Keratinocyte (primary cell): ENCODE results near the gene ALKBH2. TPM values are rescaled to one million over a fixed set of nuclear protein-coding genes. Genes with fewer than 3 reads are reported as not detected.

ENCODE experiments used
- DNase-seq: peaks from one replicate; pipeline ENCODE4 v3.0.0-alpha.2; 2011; ENCODE audit warnings: low read depth, missing footprints, low spot score
- FAIRE-seq: peaks from 2 replicates; lab custom pipeline; 2011; peaks lifted over from hg19 to GRCh38; lab: Jason Lieb, UNC
- H2AFZ ChIP-seq: 2 replicates; pipeline ENCODE4 v1.6.0; 2012; ENCODE audit warnings: low read length, control low read depth, inconsistent platforms; ENCODE audit not compliant: control insufficient read depth
- H3K27ac ChIP-seq: 2 replicates; pipeline ENCODE4 v1.5.1; 2011; ENCODE audit warnings: low read length; ENCODE audit not compliant: control insufficient read depth, insufficient read depth
- H3K27me3 ChIP-seq: 3 replicates; pipeline ENCODE4 v1.6.0; 2011; ENCODE audit warnings: low read length; ENCODE audit not compliant: control insufficient read depth, insufficient read depth; ENCODE audit errors: extremely low read depth
- H3K36me3 ChIP-seq, 2 experiments: 2 replicates in 1 of 2; 3 replicates in 1 of 2; pipeline ENCODE4 v1.5.1; 2011; ENCODE audit warnings: low read length in 2 of 2, mild to moderate bottlenecking in 1 of 2; ENCODE audit not compliant: control insufficient read depth in 2 of 2, insufficient read depth in 2 of 2; ENCODE audit errors: extremely low read depth in 1 of 2
- H3K4me1 ChIP-seq: 3 replicates; pipeline ENCODE4 v1.5.1; 2011; ENCODE audit warnings: low read length; ENCODE audit not compliant: control insufficient read depth, insufficient read depth; ENCODE audit errors: extremely low read depth
- H3K4me2 ChIP-seq: 3 replicates; pipeline ENCODE4 v1.6.0; 2011; ENCODE audit warnings: low read depth, low read length; ENCODE audit not compliant: control insufficient read depth, insufficient read depth; ENCODE audit errors: extremely low read depth
- H3K4me3 ChIP-seq, 3 experiments: fragments of 200-600 bp in 1 of 3; sonication (generic) in 1 of 3; 2 replicates in 2 of 3; 3 replicates in 1 of 3; pipeline ENCODE4 v1.5.1; 2011 to 2016; ENCODE audit warnings: low read length in 3 of 3, mild to moderate bottlenecking in 3 of 3, control low read depth in 2 of 3, inconsistent platforms in 1 of 3, low read depth in 1 of 3, mixed read lengths in 1 of 3, mixed run types in 1 of 3, moderate library complexity in 1 of 3; ENCODE audit not compliant: control insufficient read depth in 2 of 3, insufficient read depth in 2 of 3; ENCODE audit errors: extremely low read depth in 1 of 3
- H3K79me2 ChIP-seq: 2 replicates; pipeline ENCODE4 v1.6.0; 2012; ENCODE audit warnings: low read length; ENCODE audit not compliant: control insufficient read depth, insufficient read depth
- H3K9ac ChIP-seq: 3 replicates; pipeline ENCODE4 v1.6.0; 2011; ENCODE audit warnings: low read length; ENCODE audit not compliant: control insufficient read depth, insufficient read depth; ENCODE audit errors: extremely low read depth
- H3K9me1 ChIP-seq: 3 replicates; pipeline ENCODE4 v1.6.0; 2011; ENCODE audit warnings: low read length; ENCODE audit not compliant: control insufficient read depth, insufficient read depth; ENCODE audit errors: extremely low read depth
- H3K9me3 ChIP-seq: 2 replicates; pipeline ENCODE4 v1.5.1; 2012; ENCODE audit warnings: low read depth, low read length; ENCODE audit not compliant: control insufficient read depth
- H4K20me1 ChIP-seq: 3 replicates; pipeline ENCODE4 v1.6.0; 2011; ENCODE audit warnings: low read length; ENCODE audit not compliant: control insufficient read depth, insufficient read depth; ENCODE audit errors: extremely low read depth
- CTCF ChIP-seq, 3 experiments: IDR thresholded peaks in 1 of 3; conservative IDR thresholded peaks in 1 of 3; optimal IDR thresholded peaks in 1 of 3; 2 replicates in 2 of 3; 3 replicates in 1 of 3; pipeline versions ENCODE3 to v1.5.1; 2011; ENCODE audit warnings: low read length in 3 of 3, mild to moderate bottlenecking in 3 of 3, moderate library complexity in 2 of 3, control low read depth in 1 of 3, inconsistent platforms in 1 of 3; ENCODE audit not compliant: insufficient read depth in 2 of 3; ENCODE audit errors: extremely low read depth in 1 of 3
- EZH2 ChIP-seq: IDR thresholded peaks from one replicate; pipeline ENCODE4 v1.6.1; 2012; ENCODE audit warnings: inconsistent platforms, mild to moderate bottlenecking, low read length, moderate library complexity
- dilution Hi-C: fragments of 300-500 bp; cut with MboI; formaldehyde crosslinking; loops from one replicate; pipeline ENCODE4 v1.7.0; 2020; ENCODE audit warnings: low sequenced_read_pairs; ENCODE audit not compliant: extremely low pct_ligation_motif_present
- polyA plus RNA-seq, 5 experiments: library from polyadenylated mRNA; depleted of rRNA in 3 of 5; stranded (reverse) in 3 of 5; stranded (forward) in 1 of 5; unstranded in 1 of 5; fragments of >200 nt; gene quantifications; 1 replicate in 1 of 5; 2 replicates in 3 of 5; 3 replicates in 1 of 5; pipeline versions ENCODE4 v1.2.1 to v1.2.3, GENCODE V29; 2011 to 2012; ENCODE audit warnings: missing spikeins in 2 of 5, low read depth in 1 of 5, low replicate concordance in 1 of 5

ALKBH2 gene
- polyA plus RNA-seq, 1 donor (not counting 4 experiments of a cell fraction or from before 2014, with no cell fraction given), result 25.2 TPM

GRCh38 chr12:109065853-109066193, 27.4 kb downstream of the ALKBH2 start:
- FAIRE-seq, result no peak
- Histone ChIP-seq H3K9me1 (no peaks in the 10 kb centered on the region), H3K79me2 (no peaks in the 10 kb centered on the region), H3K27ac (no peak overlapping the region), H3K36me3 (peaks cover 0 to 4% of the 10 kb centered on the region in 2 experiments), H3K27me3 (no peaks in the 10 kb centered on the region), H3K4me2 (no peak overlapping the region), H3K4me3 (no peak overlapping the region), H4K20me1 (no peaks in the 10 kb centered on the region), H3K9me3 (no peaks in the 10 kb centered on the region), H3K9ac (no peak overlapping the region), H2AFZ (no peak overlapping the region), H3K4me1 (no peaks in the 10 kb centered on the region)
- TF ChIP-seq CTCF (optimal IDR thresholded peaks at IDR 0.05 in 1 of 3, IDR thresholded peaks at IDR 0.05 in 1 of 3, conservative IDR thresholded peaks at IDR 0.05 in 1 of 3; ENCODE audit: extremely low read depth in 1 of 3, insufficient read depth in 2 of 3, low read length in 3 of 3), result no peak
- no peak for TF ChIP-seq EZH2
- dilution Hi-C loops, result no loop called here
- no peak for DNase-seq

GRCh38 chr12:109065154-109065852, 28.0 kb downstream of the ALKBH2 start:
- dilution Hi-C loops, result no loop called here

More at GRCh38 chr12:109065154-109065852, 28.0 kb downstream of the ALKBH2 start:
- Histone ChIP-seq H3K4me1 (no peaks in the 10 kb centered on the region), H3K27ac (no peak overlapping the region), H3K27me3 (no peaks in the 10 kb centered on the region), H3K9me1 (no peaks in the 10 kb centered on the region), H3K4me2 (no peak overlapping the region), H3K79me2 (no peaks in the 10 kb centered on the region), H3K4me3 (no peak overlapping the region), H3K9ac (no peak overlapping the region), H2AFZ (no peak overlapping the region), H3K36me3 (peaks cover 0 to 4% of the 10 kb centered on the region in 2 experiments), H3K9me3 (no peaks in the 10 kb centered on the region), H4K20me1 (no peaks in the 10 kb centered on the region)
- TF ChIP-seq EZH2 (no peak), CTCF (optimal IDR thresholded peaks at IDR 0.05 in 1 of 3, IDR thresholded peaks at IDR 0.05 in 1 of 3, conservative IDR thresholded peaks at IDR 0.05 in 1 of 3; ENCODE audit: extremely low read depth in 1 of 3, insufficient read depth in 2 of 3, low read length in 3 of 3) (no peak)
- FAIRE-seq (no peak), DNase-seq (no peak)
